ENCODE results near the gene SAC3D1.

The SAC3D1 gene

GRCh38 chr11:65087827-65088226 lies 46.8 kb downstream of the SAC3D1 start:
- DNase-seq (ENCODE audit: low read depth in 2 of 2): no peak

- no peak for DNase-seq (ENCODE audit: low read depth in 2 of 2)
These were observed 48.6 kb downstream of the SAC3D1 start for GRCh38 chr11:65089621-65090020.

GRCh38 chr11:65090628-65091027 lies 49.6 kb downstream of the SAC3D1 start:
- no peak for DNase-seq (ENCODE audit: low read depth in 2 of 2)

Data from stimulated activated CD4-positive, alpha-beta T cell treated with anti-CD3 and anti-CD28 coated beads, Interleukin-1b, Interleukin-23, amount 100 ng/mL, for 1 hour (primary cell).